Measurements from ENCODE around the gene AMN1.
"Not testable (repeated sequence)": the region's sequence is repeated elsewhere in the genome, so short reads cannot be mapped to it uniquely, and the experiment has no call there.

The AMN1 gene

DNA sequence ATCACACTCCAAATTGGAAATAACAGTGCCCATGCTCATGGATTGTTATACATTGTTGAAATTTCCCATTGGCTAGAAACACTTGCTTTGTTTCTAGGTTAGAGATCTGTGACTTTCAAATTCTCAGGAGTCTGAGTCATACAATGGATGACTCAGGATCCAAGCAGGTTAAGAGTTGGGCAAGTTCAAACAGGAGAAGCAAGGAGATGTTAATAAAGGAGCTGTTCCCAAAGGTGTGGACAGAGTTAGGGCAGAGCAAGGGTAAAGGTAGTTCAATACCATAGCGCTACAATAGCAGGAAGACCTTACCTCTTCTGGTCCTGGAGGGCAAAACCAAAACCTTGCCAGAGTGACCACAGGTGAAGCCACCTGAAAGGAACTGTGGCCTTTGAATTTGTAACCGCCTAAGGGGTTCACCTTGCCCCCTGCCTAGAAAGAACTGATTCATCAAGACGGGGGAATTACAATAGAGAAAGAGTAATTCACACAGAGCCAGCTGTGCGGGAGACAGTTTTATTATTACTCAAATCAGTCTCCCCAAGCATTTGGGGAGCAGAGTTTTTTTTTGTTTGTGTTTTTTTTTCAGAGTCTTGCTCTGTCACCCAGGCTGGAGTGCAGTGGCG lies 4.2 kb upstream of the AMN1 start:
- DNase-seq, result peak; percentile 38

GRCh38 chr12:31731203-31731602 lies 2.4 kb upstream of the AMN1 start:
- not testable (repeated sequence) for DNase-seq

DNA sequence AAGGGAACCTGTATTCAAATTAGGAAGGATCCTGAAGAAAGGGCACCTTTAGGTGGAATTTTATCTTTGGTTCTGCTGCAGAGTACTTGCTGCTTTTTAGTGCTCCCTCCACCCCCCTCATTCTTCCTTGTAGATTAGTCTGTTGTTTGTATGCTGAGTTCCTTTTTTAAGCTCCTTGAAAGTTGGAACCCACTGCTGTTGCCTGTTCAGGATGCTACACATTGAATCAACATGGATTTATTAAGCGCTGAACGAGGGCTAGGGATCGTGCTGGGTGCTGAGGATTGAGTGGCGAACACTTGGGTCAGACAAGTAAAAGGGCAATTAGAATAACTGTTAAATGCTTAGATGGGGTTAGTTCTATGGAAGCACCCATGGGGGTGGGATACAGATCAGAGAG lies 884 bp upstream of the AMN1 start:
- no peak for DNase-seq

- no peak for DNase-seq
Measured at GRCh38 chr12:31728289-31728916, 418 bp downstream of the AMN1 start.

GRCh38 chr12:31727192-31727591 lies 1.6 kb downstream of the AMN1 start:
- DNase-seq, result no peak

- no peak for DNase-seq
Measured at GRCh38 chr12:31726575-31726974, 2.2 kb downstream of the AMN1 start.

DNA sequence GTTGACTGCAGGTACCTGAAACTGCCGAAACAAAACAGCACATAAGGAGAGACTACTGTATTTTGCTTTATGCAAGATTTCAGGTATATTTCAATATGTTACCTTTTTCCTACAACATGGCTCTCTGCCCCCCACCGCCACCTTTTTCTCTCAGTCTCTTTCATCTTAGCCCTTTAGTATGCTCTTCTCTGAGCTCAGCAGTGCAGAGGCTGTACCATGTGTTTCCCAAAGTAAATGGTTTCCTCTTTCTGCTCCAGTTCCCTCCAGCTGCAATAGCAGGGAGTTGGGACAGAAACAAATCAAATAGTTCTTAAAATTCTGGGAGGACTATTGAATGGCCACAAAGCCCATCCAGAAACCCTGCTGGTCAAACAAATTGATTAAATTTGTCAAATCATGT lies 4.3 kb downstream of the AMN1 start:
- DNase-seq, result no peak

DNA sequence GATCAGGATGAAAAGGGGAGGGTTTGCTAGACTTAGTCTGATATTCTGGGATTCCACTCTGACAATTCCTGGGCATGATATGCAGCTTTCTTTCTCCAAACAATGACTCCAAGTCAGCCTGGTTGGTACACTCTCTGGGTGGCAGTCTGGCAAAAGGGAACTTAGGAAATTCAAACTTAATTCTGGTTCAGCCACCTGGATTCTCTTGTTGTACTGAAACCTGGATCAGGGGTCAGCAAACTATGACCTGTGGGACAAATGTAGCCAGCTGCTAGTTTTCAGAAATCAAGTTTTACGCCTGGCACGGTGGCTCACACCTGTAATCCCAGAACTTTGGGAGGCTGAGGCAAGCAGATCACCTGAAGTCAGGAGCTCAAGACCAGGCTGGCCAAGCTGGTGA lies 6.2 kb downstream of the AMN1 start:
- no peak for DNase-seq

GRCh38 chr12:31718542-31719198 lies 10.2 kb downstream of the AMN1 start:
- not testable (repeated sequence) for DNase-seq

- not testable (repeated sequence) for DNase-seq
Measured at GRCh38 chr12:31716998-31717397, 11.8 kb downstream of the AMN1 start.

DNA sequence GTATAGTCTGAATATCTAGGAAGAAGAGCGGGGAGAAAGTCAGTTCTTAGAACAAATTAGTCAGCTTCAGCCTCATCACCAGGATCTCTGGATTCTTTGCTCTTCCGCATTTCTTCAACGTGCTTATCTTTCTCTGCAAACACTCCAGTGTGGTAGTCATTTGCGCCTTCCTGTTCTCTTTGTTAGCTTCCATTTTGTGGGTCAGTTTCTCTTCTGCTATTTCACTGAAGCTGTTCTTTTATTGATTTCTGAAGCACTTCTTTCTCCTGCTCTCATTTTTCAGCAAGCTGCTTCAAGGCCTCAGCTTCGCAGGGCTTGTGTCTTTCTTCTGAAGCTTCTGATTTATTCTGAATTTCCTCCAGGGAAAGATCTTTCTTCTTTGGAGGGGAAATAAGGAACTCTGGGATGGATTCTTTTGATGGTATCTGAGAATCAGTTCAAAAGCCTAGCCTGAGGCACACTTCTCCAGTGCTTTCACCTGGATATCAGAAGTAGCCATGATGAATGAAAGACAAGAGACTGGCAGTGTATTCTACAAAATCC lies 13.5 kb downstream of the AMN1 start:
- DNase-seq, result no peak

DNA sequence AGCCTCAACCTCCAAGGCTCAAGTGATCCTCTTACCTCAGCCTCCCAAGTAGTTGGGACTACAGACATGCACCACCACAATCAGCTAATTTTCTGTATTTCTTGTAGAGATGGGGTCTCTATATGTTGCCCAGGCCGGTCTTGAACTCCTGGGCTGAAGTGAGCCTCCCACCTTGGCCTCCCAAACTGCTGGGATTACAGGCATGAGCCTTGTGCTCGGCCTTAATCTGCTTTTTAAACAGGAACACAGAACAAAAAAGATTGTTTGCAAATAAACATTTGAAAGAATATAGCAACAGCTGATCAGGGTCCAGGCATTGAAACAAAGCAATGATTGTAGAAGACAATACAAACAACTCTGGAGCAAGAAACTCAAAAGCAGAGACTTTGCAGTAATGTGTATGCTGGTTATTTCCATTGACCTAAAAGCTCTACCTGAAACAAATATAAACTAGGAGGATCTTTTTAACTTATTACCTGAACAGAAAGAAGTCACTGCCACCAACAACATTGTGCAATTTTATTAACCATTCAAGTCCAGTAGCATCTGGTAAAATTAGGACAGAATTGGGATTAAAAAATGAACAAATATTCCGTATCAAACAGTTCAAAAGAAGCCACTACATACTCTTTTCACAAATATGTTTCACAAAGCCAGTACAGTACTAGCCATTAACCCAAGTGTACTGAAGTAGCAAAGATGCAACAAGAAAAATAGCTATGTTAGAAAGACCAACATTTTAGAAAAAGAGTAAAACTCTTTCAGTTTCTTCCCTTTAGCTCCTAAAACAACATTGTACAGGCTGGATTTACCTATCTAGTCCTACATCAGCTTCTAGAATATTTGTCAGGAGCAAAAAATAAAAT lies 14.2 kb downstream of the AMN1 start:
- DNase-seq, result no peak

GRCh38 chr12:31712877-31713276 lies 15.9 kb downstream of the AMN1 start:
- DNase-seq, result no peak

GRCh38 chr12:31710021-31710818 lies 18.6 kb downstream of the AMN1 start:
- DNase-seq, result no peak

DNA sequence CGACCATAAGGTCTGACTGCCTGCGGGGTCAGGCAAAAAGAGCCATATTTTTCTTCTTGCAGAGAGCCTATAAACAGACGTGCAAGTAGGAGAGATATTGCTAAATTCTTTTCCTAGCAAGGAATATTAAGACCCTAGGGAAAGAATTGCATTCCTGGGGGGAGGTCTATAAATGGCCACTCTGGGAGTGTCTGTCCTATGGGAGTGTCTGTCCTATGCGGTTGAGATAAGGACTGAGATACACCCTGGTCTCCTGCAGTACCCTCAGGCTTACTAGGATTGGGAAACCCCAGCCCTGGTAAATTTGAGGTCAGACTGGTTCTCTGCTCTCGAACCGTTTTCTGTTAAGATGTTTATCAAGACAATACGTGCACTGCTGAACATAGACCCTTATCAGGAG lies 20.7 kb downstream of the AMN1 start:
- DNase-seq, result not testable (repeated sequence)

GRCh38 chr12:31705621-31706020 lies 23.2 kb downstream of the AMN1 start:
- no peak for DNase-seq

DNA sequence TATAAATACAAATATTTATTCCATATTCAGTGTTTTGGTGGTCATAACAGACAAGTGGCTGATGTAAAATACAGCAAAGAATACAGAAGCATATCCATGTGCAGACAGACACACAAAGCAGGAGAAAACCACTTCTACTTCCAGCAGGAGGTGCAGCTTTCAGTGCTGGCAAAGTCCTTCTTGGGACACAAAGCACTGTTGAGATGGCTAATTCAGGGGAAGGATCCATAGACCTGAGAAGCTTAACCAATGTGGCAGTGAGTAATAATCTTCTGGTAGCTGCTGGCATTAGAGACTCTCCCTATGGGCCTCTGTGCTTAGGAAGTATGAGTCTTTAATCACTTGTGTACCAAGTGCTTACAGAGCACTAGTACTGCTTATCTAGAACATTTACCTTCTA lies 26.8 kb downstream of the AMN1 start:
- no peak for DNase-seq

GRCh38 chr12:31689921-31690320 lies 38.9 kb downstream of the AMN1 start:
- DNase-seq, result not testable (repeated sequence)

GRCh38 chr12:31687101-31687527 lies 41.7 kb downstream of the AMN1 start:
- no peak for DNase-seq

GRCh38 chr12:31685801-31686200 lies 43.0 kb downstream of the AMN1 start:
- DNase-seq, result no peak

DNA sequence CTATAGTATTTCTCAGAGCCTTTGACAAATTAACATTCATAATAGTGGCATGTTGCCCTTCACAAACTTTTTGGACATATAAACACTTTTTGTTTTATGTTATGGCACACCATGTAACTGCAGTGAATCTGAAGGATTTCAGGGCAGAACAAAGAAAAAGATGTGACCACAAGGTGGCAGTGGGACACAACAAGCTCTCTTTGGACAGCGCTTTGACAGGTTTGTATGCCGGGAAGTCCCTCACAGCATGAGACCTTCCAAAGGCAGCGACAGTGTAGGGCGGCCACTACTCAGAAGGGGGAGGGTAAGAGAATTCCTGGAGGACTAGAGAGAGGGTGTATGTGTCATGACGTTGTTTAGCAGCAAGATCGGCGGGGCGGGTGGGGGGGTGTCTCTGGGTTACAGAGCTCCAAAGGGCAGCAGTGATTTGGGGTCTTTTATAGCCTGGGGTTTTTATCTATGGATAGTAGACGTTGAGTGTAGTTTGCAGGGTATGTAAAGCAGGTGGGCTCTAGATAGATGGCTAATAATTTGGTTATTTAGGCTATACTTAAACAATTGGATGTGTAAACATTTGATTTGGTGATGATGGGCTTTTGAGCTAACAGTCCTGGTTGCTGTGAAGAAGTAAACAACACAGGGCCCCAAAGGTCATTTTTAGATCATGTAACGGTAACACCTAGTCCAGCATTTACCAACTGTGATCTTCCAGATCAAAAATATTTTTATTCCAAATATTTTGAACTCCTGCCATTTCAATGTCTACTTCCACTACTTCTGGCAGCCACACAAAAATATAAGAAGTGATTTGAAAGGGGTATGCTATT lies 46.5 kb downstream of the AMN1 start:
- peak; percentile 87 for DNase-seq

All from CD4-positive, alpha-beta T cell treated with Interleukin-17A for 1 hour (primary cell).